Panc1 (cell line): ENCODE data around the gene PEF1. TPM values are rescaled to one million over a fixed set of nuclear protein-coding genes. Genes with fewer than 3 reads are reported as not detected.

ENCODE experiments used
- ATAC-seq: fragments of 200-7000 bp; cut with Tn5 transposase; 2 replicates; pipeline ENCODE4 v1.9.1; 2020; ENCODE audit warnings: mild to moderate bottlenecking, moderate library complexity
- BruUV-seq: library from RNA; stranded (reverse); fragments of 400-500 nt; replicated peaks from 2 replicates; lab custom pipeline; 2021; lab: Mats Ljungman, UMichigan
- CTCF ChIA-PET: fragments of 300-600 bp; sonication (Branson Sonifier 250); formaldehyde crosslinking; loops from one replicate; lab custom pipeline; 2022; ENCODE audit warnings: antibody characterized with exemption; lab: Charles Lee
- POLR2A ChIA-PET: fragments of 300-600 bp; sonication (Branson Sonifier 250); formaldehyde crosslinking; loops from one replicate; lab custom pipeline; 2022; ENCODE audit warnings: antibody characterized with exemption; lab: Charles Lee
- DNase-seq: peaks from one replicate; pipeline ENCODE4 v3.0.0-alpha.2; 2010; ENCODE audit warnings: low read depth, low spot score
- H3K27ac ChIP-seq: 2 replicates; pipeline ENCODE4 v1.5.1; 2011; ENCODE audit warnings: mild to moderate bottlenecking, low read length, inconsistent platforms
- H3K27me3 ChIP-seq: fragments of 200-500 bp; sonication (Bioruptor generic); 2 replicates; pipeline ENCODE4 v1.6.0; 2014; ENCODE audit warnings: low read length, inconsistent platforms; ENCODE audit not compliant: control insufficient read depth, insufficient read depth
- H3K36me3 ChIP-seq: fragments of 200-500 bp; sonication (Bioruptor generic); 2 replicates; pipeline ENCODE4 v1.5.1; 2014; ENCODE audit warnings: inconsistent platforms, mild to moderate bottlenecking, low read length, moderate library complexity; ENCODE audit not compliant: control insufficient read depth, insufficient read depth
- H3K4me1 ChIP-seq: 2 replicates; pipeline ENCODE4 v1.5.1; 2011; ENCODE audit warnings: inconsistent platforms, mild to moderate bottlenecking, low read length, moderate library complexity; ENCODE audit not compliant: control insufficient read depth, insufficient read depth
- H3K4me3 ChIP-seq, 2 experiments: 2 replicates each; pipeline ENCODE4 v1.5.1; 2011 to 2012; ENCODE audit warnings: low read depth in 2 of 2, low read length in 2 of 2, mild to moderate bottlenecking in 2 of 2, inconsistent platforms in 1 of 2, moderate library complexity in 1 of 2
- H3K9me3 ChIP-seq: fragments of 200-500 bp; sonication (Bioruptor generic); 2 replicates; pipeline ENCODE4 v1.5.1; 2014; ENCODE audit warnings: low read depth, mild to moderate bottlenecking, inconsistent platforms, low read length, moderate library complexity; ENCODE audit not compliant: control insufficient read depth, insufficient read depth
- CTCF ChIP-seq: fragments of 450-650 bp; IDR thresholded peaks from 2 replicates; pipeline ENCODE4 v1.5.1; 2017; ENCODE audit warnings: mild to moderate bottlenecking
- POLR2AphosphoS5 ChIP-seq: IDR thresholded peaks from 2 replicates; pipeline ENCODE4 v1.6.1; 2012; ENCODE audit warnings: mild to moderate bottlenecking, low read depth, low read length, moderate library complexity
- REST ChIP-seq, 2 experiments: IDR thresholded peaks; 2 replicates each; pipeline ENCODE4 v1.6.1; 2011 to 2012; ENCODE audit warnings: low read depth in 2 of 2, control low read depth in 1 of 2, low read length in 1 of 2, mild to moderate bottlenecking in 1 of 2, moderate library complexity in 1 of 2; ENCODE audit not compliant: insufficient read depth in 1 of 2
- SIN3A ChIP-seq: IDR thresholded peaks from 2 replicates; pipeline ENCODE4 v1.6.1; 2012; ENCODE audit warnings: low read depth, mild to moderate bottlenecking, low read length, moderate library complexity, borderline replicate concordance; ENCODE audit not compliant: insufficient read depth
- TCF7L2 ChIP-seq: IDR thresholded peaks from 2 replicates; pipeline ENCODE4 v1.6.1; 2011; ENCODE audit warnings: mild to moderate bottlenecking, low read depth, low read length, inconsistent platforms
- in situ Hi-C: cut with HindIII; loops from 2 replicates; pipeline ENCODE4 v1.10.0; 2016; ENCODE audit warnings: low sequenced_read_pairs, low pct_unique_long_range_greater_than_20kb
- intact Hi-C: fragments of 100-400 bp; cut with micrococcal nuclease; formaldehyde crosslinking; loops from one replicate; pipeline ENCODE4 v1.10.0; 2022; ENCODE audit not compliant: unreplicated experiment
- total RNA-seq: library from RNA; stranded (reverse); gene quantifications from one replicate; pipeline ENCODE4 v1.2.1, GENCODE V29; 2021; ENCODE audit not compliant: unreplicated experiment

The PEF1 gene
- total RNA-seq, 1 experiment from 2014 or later: 58.4 TPM

- no TSS peak for BruUV-seq
- no peaks in the 10 kb centered on the region for H3K36me3 ChIP-seq
- POLR2A ChIA-PET: no interaction called here
- no peaks in the 10 kb centered on the region for H3K27me3 ChIP-seq
- ATAC-seq: no peak
- no peak overlapping the region for H3K27ac ChIP-seq
- in situ Hi-C loops: no loop called here
- H3K4me3 ChIP-seq: no peak overlapping the region
- CTCF ChIA-PET: no interaction called here
- no peak for TF ChIP-seq CTCF
- no peak for TF ChIP-seq REST (IDR thresholded peaks at IDR 0.05; ENCODE audit: insufficient read depth in 1 of 2, low read depth in 2 of 2, low read length in 1 of 2)
- TF ChIP-seq TCF7L2: no peak
- H3K4me1 ChIP-seq: peaks cover 15% of the 10 kb centered on the region
- intact Hi-C loops: no loop called here
- H3K9me3 ChIP-seq: no peaks in the 10 kb centered on the region
- DNase-seq: no peak
These were observed 28.3 kb upstream of the PEF1 start for GRCh38 chr1:31672986-31673385.

GRCh38 chr1:31671561-31672201 lies 27.0 kb upstream of the PEF1 start:
- POLR2A ChIA-PET: no interaction called here
- Histone ChIP-seq H3K27me3 (no peaks in the 10 kb centered on the region), H3K36me3 (no peaks in the 10 kb centered on the region), H3K27ac (no peak overlapping the region), H3K4me1 (peaks cover 25% of the 10 kb centered on the region), H3K4me3 (no peak overlapping the region), H3K9me3 (no peaks in the 10 kb centered on the region)
- no peak for TF ChIP-seq POLR2AphosphoS5
- TF ChIP-seq SIN3A: no peak
- no peak for TF ChIP-seq REST (IDR thresholded peaks at IDR 0.05; ENCODE audit: insufficient read depth in 1 of 2, low read depth in 2 of 2, low read length in 1 of 2)
- no peak for TF ChIP-seq TCF7L2
- TF ChIP-seq CTCF: no peak
- CTCF ChIA-PET: no interaction called here
- intact Hi-C loops: no loop called here
- no TSS peak for BruUV-seq
- no peak for ATAC-seq
- in situ Hi-C loops: no loop called here
- no peak for DNase-seq
